Measurements from ENCODE around the gene ZSWIM6. TPM values are rescaled to one million over a fixed set of nuclear protein-coding genes. Genes with fewer than 3 reads are reported as not detected.

Gene ZSWIM6
- total RNA-seq, 1 donor from 2014 or later: 40.1 TPM

- Histone ChIP-seq H3K4me1 (ENCODE audit: insufficient read depth, low read length) (peaks cover 6% of the 10 kb centered on the region), H3K36me3 (ENCODE audit: insufficient read depth, low read length) (peaks cover 16% of the 10 kb centered on the region), H3K9ac (ENCODE audit: low read length) (no peak overlapping the region), H3K27ac (ENCODE audit: low read depth, low read length) (peak overlapping the region; percentile 25), H3K4me2 (ENCODE audit: low read length) (peak overlapping the region; percentile 44), H4K20me1 (ENCODE audit: insufficient read depth, low read length) (peaks cover 29% of the 10 kb centered on the region), H3K79me2 (ENCODE audit: insufficient read depth, low read length) (peaks cover 4% of the 10 kb centered on the region), H2AFZ (ENCODE audit: low read depth, low read length) (no peak overlapping the region), H3K27me3 (ENCODE audit: insufficient read depth, low read length) (no peaks in the 10 kb centered on the region), H3K4me3 (ENCODE audit: insufficient read depth, low read depth, low read length) (no peak overlapping the region), H3K9me3 (ENCODE audit: insufficient read depth, low read depth, low read length) (no peaks in the 10 kb centered on the region)
- no peak overlapping the region for H3K4me3 Mint-ChIP-seq (ENCODE audit: unreplicated experiment)
- no peak for FAIRE-seq
- peak; percentile 75 for DNase-seq (ENCODE audit: low read depth)
- no peaks in the 10 kb centered on the region for H3K27me3 Mint-ChIP-seq (ENCODE audit: low read depth, unreplicated experiment)
- H3K9me3 Mint-ChIP-seq (ENCODE audit: unreplicated experiment): no peaks in the 10 kb centered on the region
- H3K4me1 Mint-ChIP-seq (ENCODE audit: low read depth, unreplicated experiment): no peaks in the 10 kb centered on the region
- no peak overlapping the region for H3K27ac Mint-ChIP-seq (ENCODE audit: unreplicated experiment)
- TF ChIP-seq EZH2 (IDR thresholded peaks at IDR 0.05; ENCODE audit: insufficient read depth, low read length) (no peak), CTCF (IDR thresholded peaks at IDR 0.05; ENCODE audit: insufficient read depth, low read depth, low read length) (no peak)
- peaks cover 20% of the 10 kb centered on the region for H3K36me3 Mint-ChIP-seq (ENCODE audit: low read depth, unreplicated experiment)
These were observed 193.6 kb downstream of the ZSWIM6 start for GRCh38 chr5:61525512-61526206.

GRCh38 chr5:61526207-61526519 is 194.1 kb downstream of the ZSWIM6 start:
- Histone ChIP-seq H3K79me2 (ENCODE audit: insufficient read depth, low read length) (peaks cover 3% of the 10 kb centered on the region), H3K9me3 (ENCODE audit: insufficient read depth, low read depth, low read length) (no peaks in the 10 kb centered on the region), H3K27me3 (ENCODE audit: insufficient read depth, low read length) (no peaks in the 10 kb centered on the region), H3K36me3 (ENCODE audit: insufficient read depth, low read length) (peaks cover 15% of the 10 kb centered on the region), H4K20me1 (ENCODE audit: insufficient read depth, low read length) (peaks cover 28% of the 10 kb centered on the region), H3K27ac (ENCODE audit: low read depth, low read length) (peak overlapping the region; percentile 13), H3K9ac (ENCODE audit: low read length) (no peak overlapping the region), H2AFZ (ENCODE audit: low read depth, low read length) (no peak overlapping the region), H3K4me2 (ENCODE audit: low read length) (peak overlapping the region; percentile 44), H3K4me3 (ENCODE audit: insufficient read depth, low read depth, low read length) (no peak overlapping the region), H3K4me1 (ENCODE audit: insufficient read depth, low read length) (peaks cover 6% of the 10 kb centered on the region)
- TF ChIP-seq EZH2 (IDR thresholded peaks at IDR 0.05; ENCODE audit: insufficient read depth, low read length) (no peak), CTCF (IDR thresholded peaks at IDR 0.05; ENCODE audit: insufficient read depth, low read depth, low read length) (no peak)
- H3K36me3 Mint-ChIP-seq (ENCODE audit: low read depth, unreplicated experiment): peaks cover 20% of the 10 kb centered on the region
- no peak overlapping the region for H3K27ac Mint-ChIP-seq (ENCODE audit: unreplicated experiment)
- no peaks in the 10 kb centered on the region for H3K9me3 Mint-ChIP-seq (ENCODE audit: unreplicated experiment)
- H3K27me3 Mint-ChIP-seq (ENCODE audit: low read depth, unreplicated experiment): no peaks in the 10 kb centered on the region
- no peak for DNase-seq (ENCODE audit: low read depth)
- no peaks in the 10 kb centered on the region for H3K4me1 Mint-ChIP-seq (ENCODE audit: low read depth, unreplicated experiment)
- no peak for FAIRE-seq
- no peak overlapping the region for H3K4me3 Mint-ChIP-seq (ENCODE audit: unreplicated experiment)

GRCh38 chr5:61532983-61533382 is 200.9 kb downstream of the ZSWIM6 start:
- Histone ChIP-seq H3K27me3 (ENCODE audit: insufficient read depth, low read length) (no peaks in the 10 kb centered on the region), H2AFZ (ENCODE audit: low read depth, low read length) (no peak overlapping the region), H3K4me3 (ENCODE audit: insufficient read depth, low read depth, low read length) (no peak overlapping the region), H3K4me1 (ENCODE audit: insufficient read depth, low read length) (no peaks in the 10 kb centered on the region), H4K20me1 (ENCODE audit: insufficient read depth, low read length) (no peaks in the 10 kb centered on the region), H3K4me2 (ENCODE audit: low read length) (no peak overlapping the region), H3K9me3 (ENCODE audit: insufficient read depth, low read depth, low read length) (no peaks in the 10 kb centered on the region), H3K27ac (ENCODE audit: low read depth, low read length) (no peak overlapping the region), H3K36me3 (ENCODE audit: insufficient read depth, low read length) (peaks cover 24% of the 10 kb centered on the region), H3K9ac (ENCODE audit: low read length) (no peak overlapping the region), H3K79me2 (ENCODE audit: insufficient read depth, low read length) (no peaks in the 10 kb centered on the region)
- no peak overlapping the region for H3K4me3 Mint-ChIP-seq (ENCODE audit: unreplicated experiment)
- no peak for TF ChIP-seq CTCF (IDR thresholded peaks at IDR 0.05; ENCODE audit: insufficient read depth, low read depth, low read length)
- TF ChIP-seq EZH2 (IDR thresholded peaks at IDR 0.05; ENCODE audit: insufficient read depth, low read length): no peak
- peaks cover 7% of the 10 kb centered on the region for H3K4me1 Mint-ChIP-seq (ENCODE audit: low read depth, unreplicated experiment)
- no peaks in the 10 kb centered on the region for H3K27me3 Mint-ChIP-seq (ENCODE audit: low read depth, unreplicated experiment)
- FAIRE-seq (no peak), DNase-seq (ENCODE audit: low read depth) (no peak)
- peak overlapping the region; percentile 43 for H3K27ac Mint-ChIP-seq (ENCODE audit: unreplicated experiment)
- no peaks in the 10 kb centered on the region for H3K9me3 Mint-ChIP-seq (ENCODE audit: unreplicated experiment)
- H3K36me3 Mint-ChIP-seq (ENCODE audit: low read depth, unreplicated experiment): peaks cover 21% of the 10 kb centered on the region
